RWPE2 (cell line): ENCODE data around the gene IL25.

ENCODE experiments used
- ATAC-seq: fragments of 200-7000 bp; cut with Tn5 transposase; 3 replicates; pipeline ENCODE4 v1.9.1; 2021; ENCODE audit warnings: low read depth
- DNase-seq: peaks from one replicate; pipeline ENCODE4 v3.0.0-alpha.2; 2020; ENCODE audit warnings: low spot score
- H3K27ac ChIP-seq: fragments of 450-650 bp; 2 replicates; pipeline ENCODE4 v1.5.1; 2017; ENCODE audit warnings: mild to moderate bottlenecking; ENCODE audit not compliant: poor library complexity, severe bottlenecking
- H3K27me3 ChIP-seq: fragments of 250-450 bp; sonication (Bioruptor Pico); 2 replicates; pipeline ENCODE4 v1.5.1; 2021; ENCODE audit warnings: mild to moderate bottlenecking, moderate library complexity; ENCODE audit not compliant: insufficient read depth, poor library complexity, severe bottlenecking
- H3K36me3 ChIP-seq: fragments of 250-450 bp; sonication (Bioruptor Pico); 2 replicates; pipeline ENCODE4 v1.5.1; 2020; ENCODE audit warnings: low read depth, mild to moderate bottlenecking, moderate library complexity
- H3K4me1 ChIP-seq: fragments of 250-450 bp; sonication (Bioruptor Pico); 2 replicates; pipeline ENCODE4 v1.5.1; 2021; ENCODE audit warnings: mild to moderate bottlenecking, moderate library complexity; ENCODE audit not compliant: insufficient read depth, poor library complexity, severe bottlenecking
- H3K4me3 ChIP-seq: fragments of 250-450 bp; sonication (Bioruptor Pico); 2 replicates; pipeline ENCODE4 v1.5.1; 2021; ENCODE audit warnings: mild to moderate bottlenecking, moderate library complexity; ENCODE audit not compliant: severe bottlenecking
- H3K9me3 ChIP-seq: fragments of 250-450 bp; sonication (Bioruptor Pico); 2 replicates; pipeline ENCODE4 v1.5.1; 2021; ENCODE audit warnings: mild to moderate bottlenecking, moderate library complexity; ENCODE audit not compliant: severe bottlenecking
- TF ChIP-seq, protein P1 (sequence below): fragments of 450-650 bp; IDR thresholded peaks from one replicate; pipeline ENCODE4 v1.5.1; 2017; ENCODE audit warnings: mild to moderate bottlenecking, moderate library complexity; ENCODE audit not compliant: poor library complexity, severe bottlenecking

The IL25 gene

GRCh38 chr14:23407516-23408306 lies 35.1 kb downstream of the IL25 start, which contains the start of gene MYH6:
Gene MYH6, minus strand, starts transcription at chr14:23408273. Its CDS starts 1,050 bp downstream, at chr14:23407223.
- H3K9me3 ChIP-seq = no peaks in the 10 kb centered on the region
- no peak within 1 kb of the TSS for H3K27ac ChIP-seq
- no peaks in the 10 kb centered on the region for H3K4me1 ChIP-seq
- H3K4me3 ChIP-seq = no peak within 1 kb of the TSS
- DNase-seq (no peak), ATAC-seq (no peak)
- H3K27me3 ChIP-seq = no peaks in the 10 kb centered on the region
- TF ChIP-seq, protein P1, sequence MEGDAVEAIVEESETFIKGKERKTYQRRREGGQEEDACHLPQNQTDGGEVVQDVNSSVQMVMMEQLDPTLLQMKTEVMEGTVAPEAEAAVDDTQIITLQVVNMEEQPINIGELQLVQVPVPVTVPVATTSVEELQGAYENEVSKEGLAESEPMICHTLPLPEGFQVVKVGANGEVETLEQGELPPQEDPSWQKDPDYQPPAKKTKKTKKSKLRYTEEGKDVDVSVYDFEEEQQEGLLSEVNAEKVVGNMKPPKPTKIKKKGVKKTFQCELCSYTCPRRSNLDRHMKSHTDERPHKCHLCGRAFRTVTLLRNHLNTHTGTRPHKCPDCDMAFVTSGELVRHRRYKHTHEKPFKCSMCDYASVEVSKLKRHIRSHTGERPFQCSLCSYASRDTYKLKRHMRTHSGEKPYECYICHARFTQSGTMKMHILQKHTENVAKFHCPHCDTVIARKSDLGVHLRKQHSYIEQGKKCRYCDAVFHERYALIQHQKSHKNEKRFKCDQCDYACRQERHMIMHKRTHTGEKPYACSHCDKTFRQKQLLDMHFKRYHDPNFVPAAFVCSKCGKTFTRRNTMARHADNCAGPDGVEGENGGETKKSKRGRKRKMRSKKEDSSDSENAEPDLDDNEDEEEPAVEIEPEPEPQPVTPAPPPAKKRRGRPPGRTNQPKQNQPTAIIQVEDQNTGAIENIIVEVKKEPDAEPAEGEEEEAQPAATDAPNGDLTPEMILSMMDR = no peak
- no peaks in the 10 kb centered on the region for H3K36me3 ChIP-seq

GRCh38 chr14:23408307-23408630 lies 35.7 kb downstream of the IL25 start:
- ATAC-seq = no peak
- Histone ChIP-seq H3K36me3 (no peaks in the 10 kb centered on the region), H3K27me3 (no peaks in the 10 kb centered on the region), H3K9me3 (no peaks in the 10 kb centered on the region), H3K4me1 (no peaks in the 10 kb centered on the region), H3K4me3 (no peak overlapping the region), H3K27ac (no peak overlapping the region)
- DNase-seq = no peak
- TF ChIP-seq, protein P1 = no peak

- Histone ChIP-seq H3K4me1 (no peaks in the 10 kb centered on the region), H3K4me3 (no peak overlapping the region), H3K27ac (no peak overlapping the region), H3K9me3 (no peaks in the 10 kb centered on the region), H3K36me3 (no peaks in the 10 kb centered on the region), H3K27me3 (no peaks in the 10 kb centered on the region)
- TF ChIP-seq, protein P1 = no peak
- ATAC-seq (no peak; the same call in 2 of the 3 replicates), DNase-seq (no peak)
These were observed 36.9 kb downstream of the IL25 start for GRCh38 chr14:23409475-23409874.

GRCh38 chr14:23409966-23410635 lies 37.5 kb downstream of the IL25 start:
- Histone ChIP-seq H3K4me3 (no peak overlapping the region), H3K36me3 (no peaks in the 10 kb centered on the region), H3K9me3 (no peaks in the 10 kb centered on the region), H3K4me1 (no peaks in the 10 kb centered on the region), H3K27ac (no peak overlapping the region), H3K27me3 (no peaks in the 10 kb centered on the region)
- no peak for ATAC-seq
- TF ChIP-seq, protein P1 = no peak
- DNase-seq = no peak
